H1 (cell line): ENCODE measurements around the gene GPC3. TPM values are rescaled to one million over a fixed set of nuclear protein-coding genes. Genes with fewer than 3 reads are reported as not detected.

Experiments
- BCL11A ChIP-seq, 2 experiments: IDR thresholded peaks; one replicate each; pipeline ENCODE4 v1.6.1; 2011; ENCODE audit warnings: low read depth in 2 of 2, low read length in 2 of 2, mild to moderate bottlenecking in 2 of 2
- EZH2 ChIP-seq: fragments of 200-600 bp; sonication (generic); IDR thresholded peaks from 2 replicates; pipeline ENCODE4 v1.7.1; 2012; ENCODE audit warnings: low read depth, mild to moderate bottlenecking, moderate library complexity, low read length, inconsistent platforms; ENCODE audit not compliant: severe bottlenecking
- GABPA ChIP-seq: IDR thresholded peaks from 2 replicates; pipeline ENCODE4 v1.6.1; 2011; ENCODE audit warnings: mild to moderate bottlenecking, low read length, moderate library complexity, borderline replicate concordance; ENCODE audit not compliant: insufficient read depth
- GTF2F1 ChIP-seq: IDR thresholded peaks from 2 replicates; pipeline ENCODE4 v1.6.1; 2012; ENCODE audit warnings: low read depth, low read length, improper control_type of control experiment, borderline replicate concordance
- NANOG ChIP-seq: IDR thresholded peaks from 2 replicates; pipeline ENCODE4 v1.6.1; 2011; ENCODE audit warnings: low read length, low read depth, mild to moderate bottlenecking, inconsistent platforms; ENCODE audit not compliant: insufficient read depth, poor library complexity, severe bottlenecking
- PHF8 ChIP-seq: fragments of 200-600 bp; sonication (generic); conservative IDR thresholded peaks from 2 replicates; pipeline ENCODE4 v1.7.1; 2012; ENCODE audit warnings: low read depth, mild to moderate bottlenecking, inconsistent platforms, low read length, moderate library complexity
- POU5F1 ChIP-seq: IDR thresholded peaks from 2 replicates; pipeline ENCODE4 v1.6.1; 2011; ENCODE audit warnings: low read depth, mild to moderate bottlenecking, low read length, moderate library complexity
- SIN3A ChIP-seq, 2 experiments: IDR thresholded peaks in 1 of 2; conservative IDR thresholded peaks in 1 of 2; 2 replicates each; pipeline ENCODE4 v1.6.1; 2011 to 2012; ENCODE audit warnings: low read length in 2 of 2, improper control_type of control experiment in 1 of 2, low read depth in 1 of 2, mild to moderate bottlenecking in 1 of 2
- SP2 ChIP-seq: IDR thresholded peaks from 2 replicates; pipeline ENCODE4 v1.6.1; 2012; ENCODE audit warnings: mild to moderate bottlenecking, low read length, inconsistent platforms
- SUZ12 ChIP-seq: fragments of 200-600 bp; sonication (generic); IDR thresholded peaks from 2 replicates; pipeline ENCODE4 v1.6.1; 2012; ENCODE audit warnings: mild to moderate bottlenecking, inconsistent platforms, low read length, moderate library complexity, mixed read lengths
- polyA plus RNA-seq, 7 experiments: library from polyadenylated mRNA; depleted of rRNA in 3 of 7; stranded (reverse) in 5 of 7; unstranded in 2 of 7; fragments of >200 nt in 5 of 7; fragments of 200-250 nt in 2 of 7; gene quantifications; 1 replicate in 5 of 7; 2 replicates in 1 of 7; 4 replicates in 1 of 7; pipeline versions ENCODE4 v1.2.1 to v1.2.3, GENCODE V29; 2011 to 2013; ENCODE audit warnings: missing spikeins in 2 of 7, mixed read lengths in 2 of 7
- total RNA-seq: library from RNA; stranded (reverse); fragmentation: NEBNext Ultra II Directional; extraction: Animal tissue kit (Norgen Biotek cat#: 25700); gene quantifications from 2 replicates; pipeline ENCODE4 v1.2.1, GENCODE V29; 2021
- TF ChIP-seq, protein P1 (sequence below): fragments of 300-600 bp; sonication (generic); IDR thresholded peaks from 2 replicates; pipeline ENCODE4 v1.7.1; 2012; ENCODE audit warnings: low read length, moderate library complexity, mild to moderate bottlenecking, inconsistent platforms; ENCODE audit not compliant: insufficient replicate concordance

The GPC3 gene
- total and polyA plus RNA-seq, 2 of the 8 experiments (the other 6 are each of a cell fraction or from before 2014, with no cell fraction given), result 64.8 to 71.9 TPM

DNA sequence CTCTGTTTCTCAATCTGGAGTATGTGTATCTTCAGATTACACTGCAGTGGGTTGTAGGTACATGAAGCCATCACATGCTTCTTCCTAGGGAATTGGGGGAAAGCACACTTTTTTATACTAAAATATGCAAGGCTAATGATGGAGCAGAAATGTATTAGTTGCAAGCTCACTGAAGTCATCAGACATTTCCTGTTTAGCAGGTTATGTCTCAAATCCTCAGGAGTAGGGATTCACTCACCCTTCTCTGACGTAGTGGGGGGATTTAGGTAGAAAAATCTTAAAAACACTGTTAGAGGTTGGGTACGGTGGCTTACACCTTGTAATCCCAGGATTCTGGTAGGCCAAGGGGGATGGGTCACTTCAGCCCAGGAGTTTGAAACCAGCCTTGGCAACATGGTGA lies 441.7 kb downstream of the GPC3 start (continued):
- TF ChIP-seq, protein P1, sequence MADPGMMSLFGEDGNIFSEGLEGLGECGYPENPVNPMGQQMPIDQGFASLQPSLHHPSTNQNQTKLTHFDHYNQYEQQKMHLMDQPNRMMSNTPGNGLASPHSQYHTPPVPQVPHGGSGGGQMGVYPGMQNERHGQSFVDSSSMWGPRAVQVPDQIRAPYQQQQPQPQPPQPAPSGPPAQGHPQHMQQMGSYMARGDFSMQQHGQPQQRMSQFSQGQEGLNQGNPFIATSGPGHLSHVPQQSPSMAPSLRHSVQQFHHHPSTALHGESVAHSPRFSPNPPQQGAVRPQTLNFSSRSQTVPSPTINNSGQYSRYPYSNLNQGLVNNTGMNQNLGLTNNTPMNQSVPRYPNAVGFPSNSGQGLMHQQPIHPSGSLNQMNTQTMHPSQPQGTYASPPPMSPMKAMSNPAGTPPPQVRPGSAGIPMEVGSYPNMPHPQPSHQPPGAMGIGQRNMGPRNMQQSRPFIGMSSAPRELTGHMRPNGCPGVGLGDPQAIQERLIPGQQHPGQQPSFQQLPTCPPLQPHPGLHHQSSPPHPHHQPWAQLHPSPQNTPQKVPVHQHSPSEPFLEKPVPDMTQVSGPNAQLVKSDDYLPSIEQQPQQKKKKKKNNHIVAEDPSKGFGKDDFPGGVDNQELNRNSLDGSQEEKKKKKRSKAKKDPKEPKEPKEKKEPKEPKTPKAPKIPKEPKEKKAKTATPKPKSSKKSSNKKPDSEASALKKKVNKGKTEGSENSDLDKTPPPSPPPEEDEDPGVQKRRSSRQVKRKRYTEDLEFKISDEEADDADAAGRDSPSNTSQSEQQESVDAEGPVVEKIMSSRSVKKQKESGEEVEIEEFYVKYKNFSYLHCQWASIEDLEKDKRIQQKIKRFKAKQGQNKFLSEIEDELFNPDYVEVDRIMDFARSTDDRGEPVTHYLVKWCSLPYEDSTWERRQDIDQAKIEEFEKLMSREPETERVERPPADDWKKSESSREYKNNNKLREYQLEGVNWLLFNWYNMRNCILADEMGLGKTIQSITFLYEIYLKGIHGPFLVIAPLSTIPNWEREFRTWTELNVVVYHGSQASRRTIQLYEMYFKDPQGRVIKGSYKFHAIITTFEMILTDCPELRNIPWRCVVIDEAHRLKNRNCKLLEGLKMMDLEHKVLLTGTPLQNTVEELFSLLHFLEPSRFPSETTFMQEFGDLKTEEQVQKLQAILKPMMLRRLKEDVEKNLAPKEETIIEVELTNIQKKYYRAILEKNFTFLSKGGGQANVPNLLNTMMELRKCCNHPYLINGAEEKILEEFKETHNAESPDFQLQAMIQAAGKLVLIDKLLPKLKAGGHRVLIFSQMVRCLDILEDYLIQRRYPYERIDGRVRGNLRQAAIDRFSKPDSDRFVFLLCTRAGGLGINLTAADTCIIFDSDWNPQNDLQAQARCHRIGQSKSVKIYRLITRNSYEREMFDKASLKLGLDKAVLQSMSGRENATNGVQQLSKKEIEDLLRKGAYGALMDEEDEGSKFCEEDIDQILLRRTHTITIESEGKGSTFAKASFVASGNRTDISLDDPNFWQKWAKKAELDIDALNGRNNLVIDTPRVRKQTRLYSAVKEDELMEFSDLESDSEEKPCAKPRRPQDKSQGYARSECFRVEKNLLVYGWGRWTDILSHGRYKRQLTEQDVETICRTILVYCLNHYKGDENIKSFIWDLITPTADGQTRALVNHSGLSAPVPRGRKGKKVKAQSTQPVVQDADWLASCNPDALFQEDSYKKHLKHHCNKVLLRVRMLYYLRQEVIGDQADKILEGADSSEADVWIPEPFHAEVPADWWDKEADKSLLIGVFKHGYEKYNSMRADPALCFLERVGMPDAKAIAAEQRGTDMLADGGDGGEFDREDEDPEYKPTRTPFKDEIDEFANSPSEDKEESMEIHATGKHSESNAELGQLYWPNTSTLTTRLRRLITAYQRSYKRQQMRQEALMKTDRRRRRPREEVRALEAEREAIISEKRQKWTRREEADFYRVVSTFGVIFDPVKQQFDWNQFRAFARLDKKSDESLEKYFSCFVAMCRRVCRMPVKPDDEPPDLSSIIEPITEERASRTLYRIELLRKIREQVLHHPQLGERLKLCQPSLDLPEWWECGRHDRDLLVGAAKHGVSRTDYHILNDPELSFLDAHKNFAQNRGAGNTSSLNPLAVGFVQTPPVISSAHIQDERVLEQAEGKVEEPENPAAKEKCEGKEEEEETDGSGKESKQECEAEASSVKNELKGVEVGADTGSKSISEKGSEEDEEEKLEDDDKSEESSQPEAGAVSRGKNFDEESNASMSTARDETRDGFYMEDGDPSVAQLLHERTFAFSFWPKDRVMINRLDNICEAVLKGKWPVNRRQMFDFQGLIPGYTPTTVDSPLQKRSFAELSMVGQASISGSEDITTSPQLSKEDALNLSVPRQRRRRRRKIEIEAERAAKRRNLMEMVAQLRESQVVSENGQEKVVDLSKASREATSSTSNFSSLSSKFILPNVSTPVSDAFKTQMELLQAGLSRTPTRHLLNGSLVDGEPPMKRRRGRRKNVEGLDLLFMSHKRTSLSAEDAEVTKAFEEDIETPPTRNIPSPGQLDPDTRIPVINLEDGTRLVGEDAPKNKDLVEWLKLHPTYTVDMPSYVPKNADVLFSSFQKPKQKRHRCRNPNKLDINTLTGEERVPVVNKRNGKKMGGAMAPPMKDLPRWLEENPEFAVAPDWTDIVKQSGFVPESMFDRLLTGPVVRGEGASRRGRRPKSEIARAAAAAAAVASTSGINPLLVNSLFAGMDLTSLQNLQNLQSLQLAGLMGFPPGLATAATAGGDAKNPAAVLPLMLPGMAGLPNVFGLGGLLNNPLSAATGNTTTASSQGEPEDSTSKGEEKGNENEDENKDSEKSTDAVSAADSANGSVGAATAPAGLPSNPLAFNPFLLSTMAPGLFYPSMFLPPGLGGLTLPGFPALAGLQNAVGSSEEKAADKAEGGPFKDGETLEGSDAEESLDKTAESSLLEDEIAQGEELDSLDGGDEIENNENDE, result no peak
- TF ChIP-seq NANOG, result no peak
- TF ChIP-seq GABPA, result no peak
- TF ChIP-seq SP2, result no peak
- TF ChIP-seq POU5F1, result no peak
- no peak for TF ChIP-seq SUZ12
- no peak for TF ChIP-seq EZH2
- TF ChIP-seq SIN3A (conservative IDR thresholded peaks at IDR 0.05 in 1 of 2, IDR thresholded peaks at IDR 0.05 in 1 of 2; ENCODE audit: low read depth in 1 of 2, low read length in 2 of 2), result no peak
- no peak for TF ChIP-seq BCL11A (IDR thresholded peaks at IDR 0.05; ENCODE audit: low read depth in 2 of 2, low read length in 2 of 2)
- no peak for TF ChIP-seq PHF8
- no peak for TF ChIP-seq GTF2F1
